Stimulated activated CD8-positive, alpha-beta memory T cell treated with anti-CD3 and anti-CD28 coated beads, Interleukin-15, amount 100 ng/mL, for 24 hours (primary cell): ENCODE measurements around the gene TMEM181.
"Not testable (repeated sequence)": the region's sequence is repeated elsewhere in the genome, so short reads cannot be mapped to it uniquely, and the experiment has no call there.

Experiments
- DNase-seq: peaks from one replicate; pipeline ENCODE4 v3.0.0-alpha.2; 2020; ENCODE audit warnings: low read depth

Gene TMEM181

GRCh38 chr6:158536891-158537798 is 22.7 kb upstream of the TMEM181 start:
- DNase-seq: no peak

- DNase-seq: no peak
These were observed 21.1 kb upstream of the TMEM181 start for GRCh38 chr6:158538741-158539140.

- DNase-seq: no peak
These were observed 20.5 kb upstream of the TMEM181 start for GRCh38 chr6:158539413-158539812.

- DNase-seq: no peak
These were observed 20.0 kb upstream of the TMEM181 start for GRCh38 chr6:158539881-158540280.

- no peak for DNase-seq
These were observed 16.2 kb upstream of the TMEM181 start for GRCh38 chr6:158543606-158544185.

GRCh38 chr6:158544428-158544827 is 15.5 kb upstream of the TMEM181 start:
- DNase-seq: no peak

- no peak for DNase-seq
These were observed 14.6 kb upstream of the TMEM181 start for GRCh38 chr6:158545043-158545966.

- no peak for DNase-seq
These were observed 11.3 kb upstream of the TMEM181 start for GRCh38 chr6:158548418-158549161.

- DNase-seq: no peak
These were observed 7.7 kb upstream of the TMEM181 start for GRCh38 chr6:158552055-158552795.

- no peak for DNase-seq
These were observed 7.1 kb upstream of the TMEM181 start for GRCh38 chr6:158552796-158553138.

- DNase-seq: no peak
These were observed 5.1 kb upstream of the TMEM181 start for GRCh38 chr6:158554611-158555361.

- no peak for DNase-seq
These were observed 3.8 kb upstream of the TMEM181 start for GRCh38 chr6:158556113-158556512.

GRCh38 chr6:158557110-158557509 is 2.8 kb upstream of the TMEM181 start:
- not testable (repeated sequence) for DNase-seq

- no peak for DNase-seq
These were observed 2.0 kb upstream of the TMEM181 start for GRCh38 chr6:158557927-158558326.

GRCh38 chr6:158558415-158559306 is 1.2 kb upstream of the TMEM181 start:
- DNase-seq: no peak

GRCh38 chr6:158559338-158559894 is 475 bp upstream of the TMEM181 start:
- no peak for DNase-seq

GRCh38 chr6:158560836-158561320 is 987 bp downstream of the TMEM181 start:
- no peak for DNase-seq

GRCh38 chr6:158561321-158561884 is 1.5 kb downstream of the TMEM181 start:
- no peak for DNase-seq
